Neural progenitor cell (in vitro differentiated cells): ENCODE data around the gene ATP6V0C. TPM values are rescaled to one million over a fixed set of nuclear protein-coding genes. Genes with fewer than 3 reads are reported as not detected.
A peak's percentile ranks its signal among the peaks of the same experiment; 100 is the strongest.

Experiments used
- microRNA counts: library from miRNA; unstranded; fragments of <30 nt; microRNA quantifications from one replicate; lab custom pipeline; 2016
- microRNA-seq: library from miRNA; unstranded; fragments of <30 nt; microRNA quantifications from one replicate; pipeline ENCODE4, GENCODE V29; 2016
- small RNA-seq: library from RNA; depleted of rRNA; stranded (forward); fragments of <200 nt; gene quantifications from one replicate; pipeline ENCODE3, GENCODE V24; 2015
- total RNA-seq: library from RNA; depleted of rRNA; stranded (reverse); fragments of >200 nt; gene quantifications from 2 replicates; pipeline ENCODE4 v1.2.3, GENCODE V29; 2015; ENCODE audit warnings: low replicate concordance

The ATP6V0C gene
- total RNA-seq, 1 donor from 2014 or later: 11.6 TPM

MicroRNAs encoded within 50 kb of the gene (microRNA counts, 767-probe panel; counts per million panel counts)
- microRNA hsa-miR-3178 (lab: Ali Mortazavi, UCI): 460 counts per million, percentile 90 among the panel's probes with 10 or more counts

Small RNA genes lying within 50 kb of the gene (microRNA-seq; reads per million reads assigned to microRNA genes)
- not detected for gene MIR3178
- gene MIR6768: not detected

Small RNA genes lying within 50 kb of the gene (small RNA-seq; reads per million reads assigned to genes)
- gene AC093525.1 (not detected), gene MIR3178 (not detected), gene MIR6768 (not detected)

Other genes with a start within 250 kb of the ATP6V0C start
- gene RNPS1, start 245.8 kb upstream of the ATP6V0C start, total RNA-seq: 176 and 284 TPM in 2 replicates
- gene ABCA3, start 173.2 kb upstream of the ATP6V0C start, total RNA-seq: 9.7 and 10.8 TPM in 2 replicates
- gene CCNF, start 84.5 kb upstream of the ATP6V0C start, total RNA-seq: 41.6 and 67.3 TPM in 2 replicates
- 29.1 and 62.1 TPM in 2 replicates for gene TEDC2, start 53.8 kb upstream of the ATP6V0C start, total RNA-seq
- gene NTN3, start 42.7 kb upstream of the ATP6V0C start, total RNA-seq: 1.7 and 3.6 TPM in 2 replicates
- gene TBC1D24, start 38.8 kb upstream of the ATP6V0C start, total RNA-seq: 8.2 and 11.9 TPM in 2 replicates
- 11.7 and 39.2 TPM in 2 replicates for gene AMDHD2, start 6.4 kb downstream of the ATP6V0C start, total RNA-seq
- gene CEMP1, start 17.5 kb downstream of the ATP6V0C start, total RNA-seq: 0.09 TPM in 1 of 2 replicates, not detected in the other
- gene PDPK1, start 24.1 kb downstream of the ATP6V0C start, total RNA-seq: 13.6 and 13.9 TPM in 2 replicates
- gene KCTD5, start 168.6 kb downstream of the ATP6V0C start, total RNA-seq: 21.6 and 34.5 TPM in 2 replicates
- 1.8 and 5.1 TPM in 2 replicates for gene PRSS27, start 206.3 kb downstream of the ATP6V0C start, total RNA-seq
- gene SRRM2, start 238.7 kb downstream of the ATP6V0C start, total RNA-seq: 82.3 and 119 TPM in 2 replicates